HG02938 (cell line): ENCODE measurements around the gene MRPL38.
"Not testable (repeated sequence)": the region's sequence is repeated elsewhere in the genome, so short reads cannot be mapped to it uniquely, and the experiment has no call there.

Experiments
- ATAC-seq: cut with Tn5 transposase; IDR thresholded peaks from one replicate; pipeline ENCODE4 v1.9.1; 2021; ENCODE audit warnings: mild to moderate bottlenecking, moderate library complexity; ENCODE audit not compliant: unreplicated experiment

MRPL38 gene

DNA sequence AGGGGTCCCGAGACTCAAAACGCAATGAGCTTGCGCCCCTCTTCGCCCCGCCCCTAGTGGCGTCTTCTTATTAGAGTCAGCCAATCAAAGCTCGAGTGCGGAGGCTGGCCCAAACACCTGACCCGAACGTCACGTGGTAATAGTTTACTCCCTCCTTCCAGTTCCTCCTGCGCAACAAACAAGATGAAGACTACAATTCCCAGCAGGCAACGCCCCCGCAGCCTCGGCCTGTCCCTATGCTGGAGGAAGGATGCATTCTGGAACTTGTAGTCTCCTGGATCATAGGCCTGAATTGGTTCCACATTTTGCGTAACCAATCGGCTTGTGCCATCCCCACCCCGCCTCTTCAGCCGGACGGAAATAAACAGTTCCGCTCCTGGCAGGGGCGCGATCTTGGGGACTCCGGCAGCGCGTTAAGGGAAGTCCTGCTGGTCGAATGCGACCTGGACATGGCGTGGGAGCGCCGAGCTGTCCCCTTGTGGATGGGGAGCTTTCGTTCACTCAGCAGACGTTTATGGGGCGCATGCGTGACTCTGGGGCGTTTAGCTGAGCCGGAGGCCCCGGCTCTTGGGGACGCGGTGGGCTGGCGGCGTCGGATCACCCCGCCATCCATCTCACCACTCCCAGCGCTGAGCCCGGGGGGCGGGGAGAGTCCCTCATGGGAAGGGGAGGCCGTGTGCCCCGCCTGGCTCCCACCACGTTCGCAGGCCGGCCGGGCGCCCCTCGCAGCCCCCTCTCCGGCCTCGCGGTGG, 49.2 kb downstream of the MRPL38 start, which contains the start of gene WBP2:
TSS of gene WBP2 (minus strand) at position 26 of the 752 bp plus-strand sequence. CDS start 38 bp downstream, outside the sequence.
- peak; percentile 78 for ATAC-seq

DNA sequence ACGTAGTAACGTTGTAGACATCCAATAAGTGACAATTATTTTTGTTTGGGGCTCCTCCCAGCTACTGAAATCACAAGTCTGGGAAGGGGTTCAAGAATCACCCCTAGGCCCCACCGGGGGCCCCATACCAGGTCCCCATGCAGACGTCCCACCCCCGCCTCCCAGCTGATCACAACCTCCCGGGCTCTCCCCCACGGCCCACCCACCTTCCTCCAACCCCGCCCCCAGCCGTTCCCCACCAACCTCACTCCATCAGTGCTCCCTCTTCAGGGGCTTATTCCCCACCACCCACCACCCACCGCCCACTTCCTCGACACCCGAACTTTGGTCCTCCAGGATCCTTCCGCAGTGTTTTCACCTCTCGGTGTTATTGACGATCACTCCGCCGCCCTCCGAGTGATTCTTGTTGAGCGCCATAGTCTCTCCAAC, 49.8 kb downstream of the MRPL38 start:
- ATAC-seq, result no peak

DNA sequence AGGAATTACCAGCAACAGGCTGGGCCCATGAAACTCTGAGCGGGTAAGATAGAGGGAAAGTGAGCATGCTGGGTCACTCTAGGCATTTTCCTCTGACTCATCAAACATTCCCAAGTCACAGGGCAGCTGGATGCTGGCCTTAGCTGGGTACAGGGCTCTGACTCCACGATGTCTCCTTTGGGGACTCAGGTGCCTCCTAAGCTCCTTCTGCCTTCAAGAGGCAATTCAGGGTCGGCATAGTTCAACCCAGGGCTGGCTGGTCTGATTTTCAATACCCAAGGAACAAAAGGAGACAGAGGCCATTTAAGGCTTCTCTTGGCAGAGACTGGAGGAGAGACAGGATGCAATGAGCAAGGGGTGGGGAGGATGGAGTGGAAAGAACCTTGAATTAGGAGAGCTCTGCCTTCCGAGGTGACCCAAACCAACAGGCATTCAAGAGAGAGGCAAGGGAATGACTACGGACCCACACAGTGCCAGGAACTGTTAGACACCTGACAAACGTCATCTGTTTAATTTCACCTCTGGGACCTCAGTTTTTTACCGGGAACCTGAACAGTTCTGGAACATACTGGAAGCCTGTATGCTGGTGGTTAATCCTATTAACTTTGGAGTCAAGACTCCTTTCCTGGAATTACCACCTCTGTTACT, 50.5 kb downstream of the MRPL38 start:
- ATAC-seq, result no peak

DNA sequence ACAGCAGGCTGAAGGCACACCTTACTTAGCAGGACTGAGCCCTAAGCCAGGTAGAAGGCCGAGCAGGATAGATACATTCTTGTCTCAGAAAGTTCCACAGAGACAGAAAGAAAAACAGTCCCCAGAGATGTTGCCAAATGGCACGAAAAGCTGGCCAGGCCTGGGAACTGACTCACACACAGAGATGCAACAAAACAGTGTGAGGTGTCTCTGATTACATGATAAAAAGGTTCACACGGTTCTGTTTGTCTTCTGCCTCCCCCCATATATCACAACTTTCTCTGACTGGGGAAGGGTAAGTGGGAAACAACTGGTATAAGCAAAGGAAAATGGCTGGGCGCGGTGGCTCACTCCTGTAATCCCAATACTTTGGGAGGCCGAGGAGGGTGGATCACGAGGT, 51.3 kb downstream of the MRPL38 start:
- no peak for ATAC-seq

DNA sequence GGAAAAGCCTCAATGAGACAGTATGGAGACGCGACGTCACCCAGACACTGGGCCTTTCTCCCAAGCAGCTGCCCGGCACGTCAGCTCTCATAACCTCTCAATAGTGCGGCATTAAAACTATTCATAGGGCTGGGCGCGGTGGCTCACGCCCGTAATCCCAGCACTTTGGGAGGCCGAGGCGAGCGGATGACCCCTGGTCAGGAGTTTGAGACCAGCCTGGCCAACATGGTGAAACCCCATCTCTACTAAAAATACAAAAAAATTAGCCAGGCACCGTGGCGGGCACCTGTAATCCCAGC, 53.0 kb downstream of the MRPL38 start:
- ATAC-seq, result not testable (repeated sequence)

DNA sequence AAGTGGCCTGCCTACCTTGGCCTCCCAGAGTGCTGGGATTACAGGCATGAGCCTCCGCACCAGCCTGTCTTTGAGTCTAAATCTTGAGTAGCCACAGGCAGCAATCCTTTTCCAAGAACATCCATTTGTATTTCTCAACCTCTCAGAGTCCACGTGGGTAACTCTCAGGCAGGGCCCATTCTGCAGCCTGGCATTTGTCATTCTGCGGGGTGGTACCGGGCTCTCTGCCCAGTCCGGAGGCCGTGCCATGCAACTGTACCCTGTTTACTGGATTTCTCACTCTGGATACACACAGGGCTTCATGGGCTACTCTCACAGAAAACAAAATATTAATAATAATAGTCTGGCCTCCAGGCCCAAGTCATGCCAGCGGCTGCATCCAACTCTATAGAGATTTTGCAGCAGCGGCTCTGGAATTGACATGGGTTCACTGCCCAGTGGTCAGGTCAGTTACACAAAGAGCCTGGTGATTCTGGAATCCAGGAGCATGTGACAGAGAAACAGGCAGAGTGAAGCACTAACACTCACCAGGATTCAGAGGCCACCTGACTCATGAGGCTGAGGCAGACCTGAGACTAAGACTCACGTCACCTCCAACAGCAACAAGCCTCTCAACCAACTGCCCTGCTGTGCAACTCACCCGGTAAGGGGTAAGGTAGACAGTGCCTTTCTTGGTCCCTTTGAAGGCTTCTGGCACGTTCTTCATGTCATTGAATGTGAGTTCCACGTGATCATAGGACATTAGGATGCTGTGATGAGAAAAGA, 53.6 kb downstream of the MRPL38 start:
- no peak for ATAC-seq

DNA sequence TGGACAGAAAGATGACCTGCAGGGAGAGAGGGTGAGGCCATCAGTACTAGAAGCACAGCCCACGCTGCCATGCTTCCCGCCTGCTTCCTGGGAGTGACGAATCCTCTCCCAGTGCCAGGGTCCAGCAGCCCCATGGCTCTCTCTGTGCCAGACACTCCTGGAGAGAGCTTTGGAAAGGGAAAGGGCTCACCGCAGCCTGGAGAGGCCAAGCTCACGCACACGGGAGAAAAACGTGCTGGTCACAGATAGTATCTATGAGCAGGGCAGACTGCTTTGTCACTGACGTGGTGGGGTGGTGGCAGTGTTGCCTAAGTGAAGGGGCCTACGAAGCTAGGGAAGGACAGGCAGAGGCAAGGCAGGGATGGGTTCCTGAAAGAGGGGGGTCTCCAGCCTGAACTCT, 55.0 kb downstream of the MRPL38 start:
- no peak for ATAC-seq

DNA sequence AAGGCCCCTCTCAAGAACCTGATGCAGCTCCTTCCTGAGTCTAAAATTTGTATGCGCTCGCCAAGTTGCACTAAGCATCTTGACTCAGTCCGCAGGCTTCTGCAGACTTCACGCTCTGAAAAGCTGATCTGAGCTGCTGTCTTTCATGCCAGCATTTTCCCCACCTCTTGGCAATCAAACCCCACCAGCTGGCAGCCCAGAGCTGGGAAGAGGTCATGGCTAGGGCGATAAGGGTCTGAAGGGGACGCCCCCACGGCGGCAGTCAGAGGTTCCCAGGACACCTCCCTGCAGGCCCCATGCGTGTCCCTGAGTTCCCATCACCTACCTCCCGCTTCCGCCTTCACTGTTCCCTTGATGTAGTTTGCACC, 55.4 kb downstream of the MRPL38 start:
- no peak for ATAC-seq
